Upper lobe of left lung (tissue), 4 donors: Measurements from ENCODE around the gene SERPINA9.

Experiments used
- CTCF ChIP-seq, 6 experiments: fragments of 450-650 bp in 4 of 6; fragments of 200-600 bp in 2 of 6; sonication (generic) in 2 of 6; IDR thresholded peaks; one replicate each; pipeline ENCODE4 v1.5.1; 2016 to 2019; ENCODE audit warnings: antibody characterized with exemption in 6 of 6
- EP300 ChIP-seq, 4 donors: sonication (generic); formaldehyde crosslinking; IDR thresholded peaks; one replicate each; pipeline ENCODE4 v1.5.1; 2017; ENCODE audit warnings: antibody characterized with exemption in 4 of 4, control low read depth in 2 of 4

- TF ChIP-seq CTCF (IDR thresholded peaks at IDR 0.05) (no peak), EP300 (IDR thresholded peaks at IDR 0.05) (no peak)
Measured at GRCh38 chr14:94494085-94494484, 18.1 kb upstream of the SERPINA9 start.
